Muscle of leg (tissue), 11 donors: ENCODE data around the gene KIAA2012. TPM values are rescaled to one million over a fixed set of nuclear protein-coding genes. Genes with fewer than 3 reads are reported as not detected.
A peak's percentile ranks its signal among the peaks of the same experiment; 100 is the strongest.

ENCODE experiments used
- DNase-seq: peaks from one replicate; pipeline ENCODE4 v3.0.0; 2013
- H3K27ac ChIP-seq: one replicate; pipeline ENCODE4 v1.5.1; 2013; ENCODE audit warnings: mild to moderate bottlenecking, low read length, control low read depth
- H3K27me3 ChIP-seq: one replicate; pipeline ENCODE4 v1.6.1; 2013; ENCODE audit warnings: low read length; ENCODE audit not compliant: control insufficient read depth, insufficient read depth
- H3K36me3 ChIP-seq: one replicate; pipeline ENCODE4 v1.6.1; 2013; ENCODE audit warnings: low read length; ENCODE audit not compliant: control insufficient read depth, insufficient read depth
- H3K4me1 ChIP-seq: one replicate; pipeline ENCODE4 v1.6.1; 2013; ENCODE audit warnings: low read length; ENCODE audit not compliant: control insufficient read depth, insufficient read depth
- H3K4me3 ChIP-seq: one replicate; pipeline ENCODE4 v1.5.1; 2013; ENCODE audit warnings: low read length, control low read depth
- H3K9me3 ChIP-seq: replicated peaks from 2 replicates; pipeline ENCODE4 v1.6.1; 2013; ENCODE audit warnings: low read depth, low read length; ENCODE audit not compliant: control insufficient read depth
- WGBS: methylation state at CpG from one replicate; pipeline ENCODE4 v1.1.5; 2013; ENCODE audit warnings: missing lambda C conversion rate; ENCODE audit not compliant: insufficient coverage; 5-methylcytosine and 5-hydroxymethylcytosine counted together
- polyA plus RNA-seq, 8 donors: library from polyadenylated mRNA; unstranded; fragments of 120-200 nt; gene quantifications; one replicate each; pipeline versions ENCODE4 v1.2.1 to v1.2.3, GENCODE V29; 2013; ENCODE audit warnings: inconsistent platforms in 1 of 8, low replicate concordance in 1 of 8; ENCODE audit not compliant: insufficient read length in 8 of 8, insufficient read depth in 1 of 8
- total RNA-seq: library from RNA; stranded (reverse); fragments of 120-200 nt; gene quantifications from one replicate; pipeline ENCODE4 v1.2.4, GENCODE V29; 2013

The KIAA2012 gene
- total and polyA plus RNA-seq, 9 donors: 0.14 to 0.75 (median 0.22) TPM

GRCh38 chr2:202172439-202173211 is 99.6 kb downstream of the KIAA2012 start:
- no peaks in the 10 kb centered on the region for H3K36me3 ChIP-seq
- no CpG with 5 or more reads among the region's 6 CpGs for WGBS
- peaks cover 12% of the 10 kb centered on the region for H3K27me3 ChIP-seq
- DNase-seq: no peak
- H3K4me1 ChIP-seq: peaks cover 6% of the 10 kb centered on the region
- H3K9me3 ChIP-seq: no peaks in the 10 kb centered on the region
- H3K4me3 ChIP-seq: no peak overlapping the region
- H3K27ac ChIP-seq: no peak overlapping the region

- no CpG with 5 or more reads among the region's 7 CpGs for WGBS
- peak; percentile 83 for DNase-seq
- no peaks in the 10 kb centered on the region for H3K4me1 ChIP-seq
- H3K27me3 ChIP-seq: no peaks in the 10 kb centered on the region
- no peak overlapping the region for H3K27ac ChIP-seq
- H3K9me3 ChIP-seq: no peaks in the 10 kb centered on the region
- H3K36me3 ChIP-seq: no peaks in the 10 kb centered on the region
- H3K4me3 ChIP-seq: no peak overlapping the region
Observed at GRCh38 chr2:202178346-202178958, 105.4 kb downstream of the KIAA2012 start.

- WGBS: no CpG with 5 or more reads among the region's 2 CpGs
- no peak for DNase-seq
- Histone ChIP-seq H3K36me3 (no peaks in the 10 kb centered on the region), H3K4me3 (no peak overlapping the region), H3K9me3 (no peaks in the 10 kb centered on the region), H3K4me1 (peaks cover 5% of the 10 kb centered on the region), H3K27me3 (no peaks in the 10 kb centered on the region), H3K27ac (no peak overlapping the region)
Observed at GRCh38 chr2:202184557-202184956, 111.5 kb downstream of the KIAA2012 start.

- Histone ChIP-seq H3K36me3 (no peaks in the 10 kb centered on the region), H3K4me3 (no peak overlapping the region), H3K27me3 (no peaks in the 10 kb centered on the region), H3K4me1 (peaks cover 5% of the 10 kb centered on the region), H3K27ac (no peak overlapping the region), H3K9me3 (no peaks in the 10 kb centered on the region)
- WGBS: 84% methylated on average over 4 of the region's 6 CpGs
- no peak for DNase-seq
Observed at GRCh38 chr2:202185156-202185555, 112.1 kb downstream of the KIAA2012 start.

GRCh38 chr2:202186641-202187202 is 113.7 kb downstream of the KIAA2012 start:
- H3K27me3 ChIP-seq: no peaks in the 10 kb centered on the region
- H3K9me3 ChIP-seq: no peaks in the 10 kb centered on the region
- H3K36me3 ChIP-seq: no peaks in the 10 kb centered on the region
- H3K4me1 ChIP-seq: peaks cover 5% of the 10 kb centered on the region
- H3K4me3 ChIP-seq: no peak overlapping the region
- H3K27ac ChIP-seq: no peak overlapping the region
- DNase-seq: no peak
- 100% methylated on average over 1 of the region's 4 CpGs for WGBS

- 20% methylated on average over 1 of the region's 1 CpG for WGBS
- Histone ChIP-seq H3K4me1 (peaks cover 5% of the 10 kb centered on the region), H3K4me3 (no peak overlapping the region), H3K36me3 (no peaks in the 10 kb centered on the region), H3K27ac (no peak overlapping the region), H3K27me3 (no peaks in the 10 kb centered on the region), H3K9me3 (no peaks in the 10 kb centered on the region)
- DNase-seq: no peak
Observed at GRCh38 chr2:202187570-202187969, 114.5 kb downstream of the KIAA2012 start.

GRCh38 chr2:202193305-202193704 is 120.2 kb downstream of the KIAA2012 start:
- H3K27ac ChIP-seq: no peak overlapping the region

GRCh38 chr2:202193881-202194353 is 120.9 kb downstream of the KIAA2012 start:
- Histone ChIP-seq H3K9me3 (no peaks in the 10 kb centered on the region), H3K27ac (no peak overlapping the region), H3K27me3 (no peaks in the 10 kb centered on the region), H3K4me3 (no peak overlapping the region), H3K36me3 (no peaks in the 10 kb centered on the region), H3K4me1 (peaks cover 6% of the 10 kb centered on the region)
- no peak for DNase-seq
- WGBS: 32% methylated on average over 7 of the region's 7 CpGs

More at GRCh38 chr2:202193305-202193704, 120.2 kb downstream of the KIAA2012 start:
- Histone ChIP-seq H3K4me1 (peaks cover 6% of the 10 kb centered on the region), H3K36me3 (no peaks in the 10 kb centered on the region), H3K9me3 (no peaks in the 10 kb centered on the region), H3K4me3 (no peak overlapping the region), H3K27me3 (no peaks in the 10 kb centered on the region)
- DNase-seq: no peak
- 95% methylated on average over 4 of the region's 5 CpGs for WGBS

GRCh38 chr2:202194418-202194817 is 121.4 kb downstream of the KIAA2012 start:
- H3K27ac ChIP-seq: no peak overlapping the region
- WGBS: 80% methylated on average over 1 of the region's 3 CpGs
- DNase-seq: no peak

GRCh38 chr2:202196727-202197126 is 123.7 kb downstream of the KIAA2012 start:
- Histone ChIP-seq H3K27ac (no peak overlapping the region), H3K9me3 (no peaks in the 10 kb centered on the region), H3K36me3 (no peaks in the 10 kb centered on the region), H3K27me3 (no peaks in the 10 kb centered on the region), H3K4me3 (no peak overlapping the region), H3K4me1 (peaks cover 6% of the 10 kb centered on the region)
- 68% methylated on average over 5 of the region's 6 CpGs for WGBS
- no peak for DNase-seq

More at GRCh38 chr2:202194418-202194817, 121.4 kb downstream of the KIAA2012 start:
- Histone ChIP-seq H3K4me3 (no peak overlapping the region), H3K4me1 (peaks cover 6% of the 10 kb centered on the region), H3K36me3 (no peaks in the 10 kb centered on the region), H3K9me3 (no peaks in the 10 kb centered on the region), H3K27me3 (no peaks in the 10 kb centered on the region)
